ENCODE data around the gene LINC01488.

DNA sequence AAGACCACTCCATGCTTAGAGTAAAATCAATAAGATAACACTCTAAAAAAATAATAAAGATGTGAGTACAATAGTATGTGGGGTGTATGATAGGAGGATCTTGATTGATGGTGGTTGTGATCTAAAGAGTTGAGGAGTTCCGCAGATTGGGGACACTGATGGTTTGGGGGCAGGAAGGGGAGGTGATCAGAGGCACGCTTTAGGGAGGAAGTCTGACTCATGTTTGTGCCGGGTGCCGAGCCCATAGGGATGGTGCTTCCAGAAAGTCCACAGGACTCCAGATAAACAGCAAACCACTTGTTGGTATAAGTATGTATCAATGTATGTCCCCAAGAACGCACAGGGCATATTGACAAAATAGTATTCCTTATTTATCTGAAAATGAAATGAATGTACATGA, 27.5 kb downstream of the LINC01488 start:
- TF ChIP-seq ZFP3 (CRISPR knock-in tag; IDR thresholded peaks at IDR 0.05) (no peak), TOX (CRISPR knock-in tag; IDR thresholded peaks at IDR 0.05; ENCODE audit: borderline replicate concordance) (no peak), BACH2 (CRISPR knock-in tag; IDR thresholded peaks at IDR 0.05; ENCODE audit: borderline replicate concordance) (no peak)
